Gastroesophageal sphincter (tissue), 4 donors: Measurements from ENCODE around the gene CHCHD6. TPM values are rescaled to one million over a fixed set of nuclear protein-coding genes. Genes with fewer than 3 reads are reported as not detected.

Experiments used
- ATAC-seq: fragments of 150-250 bp; one replicate; pipeline ENCODE4 v1.9.1; 2016; ENCODE audit warnings: mild to moderate bottlenecking, moderate library complexity
- H3K27ac ChIP-seq, 4 donors: fragments of 200-600 bp; sonication (generic) in 3 of 4; 1 replicate in 3 of 4; 2 replicates in 1 of 4; pipeline ENCODE4 v1.5.1; 2016 to 2019
- H3K27me3 ChIP-seq: fragments of 200-600 bp; sonication (generic); one replicate; pipeline ENCODE4 v1.5.1; 2019
- H3K36me3 ChIP-seq, 2 donors: fragments of 200-600 bp; sonication (generic); one replicate each; pipeline ENCODE4 v1.5.1; 2019; ENCODE audit warnings: control low read depth in 1 of 2
- H3K4me1 ChIP-seq, 3 donors: fragments of 200-600 bp; sonication (generic); 1 replicate in 2 of 3; 2 replicates in 1 of 3; pipeline ENCODE4 v1.5.1; 2016 to 2019; ENCODE audit warnings: control low read depth in 2 of 3
- H3K4me3 ChIP-seq, 2 donors: fragments of 200-600 bp; sonication (generic); one replicate each; pipeline ENCODE4 v1.5.1; 2019; ENCODE audit warnings: mild to moderate bottlenecking in 1 of 2, moderate library complexity in 1 of 2
- H3K9me3 ChIP-seq, 3 donors: fragments of 200-600 bp; sonication (generic); one replicate each; pipeline ENCODE4 v1.5.1; 2017 to 2019; ENCODE audit warnings: control low read depth in 2 of 3
- EP300 ChIP-seq: sonication (generic); formaldehyde crosslinking; IDR thresholded peaks from one replicate; pipeline ENCODE4 v1.6.1; 2017; ENCODE audit warnings: antibody characterized with exemption, mild to moderate bottlenecking
- POLR2A ChIP-seq, 2 donors: fragments of 450-650 bp; IDR thresholded peaks; one replicate each; pipeline ENCODE4 v1.6.1; 2017; ENCODE audit warnings: antibody characterized with exemption in 2 of 2, mild to moderate bottlenecking in 2 of 2, moderate library complexity in 1 of 2
- POLR2AphosphoS5 ChIP-seq: sonication (generic); formaldehyde crosslinking; IDR thresholded peaks from one replicate; pipeline ENCODE4 v1.6.1; 2017; ENCODE audit warnings: antibody characterized with exemption
- whole genome bisulfite sequencing, 2 donors: methylation state at CpG; one replicate each; pipeline ENCODE4 v1.1.5; 2018; ENCODE audit warnings: low coverage in 1 of 2; 5-methylcytosine and 5-hydroxymethylcytosine counted together
- total RNA-seq, 4 donors: library from RNA; depleted of rRNA; stranded (reverse); fragments of >200 nt; gene quantifications; one replicate each; pipeline ENCODE4 v1.1.0, GENCODE V29; 2016
- TF ChIP-seq, protein P1 (sequence below), 4 experiments: fragments of 200-600 bp in 2 of 4; fragments of 450-650 bp in 2 of 4; sonication (generic) in 1 of 4; IDR thresholded peaks; one replicate each; pipeline ENCODE4 v1.5.1; 2017 to 2019; ENCODE audit warnings: antibody characterized with exemption in 4 of 4, mild to moderate bottlenecking in 2 of 4, moderate library complexity in 2 of 4

The CHCHD6 gene
- total RNA-seq, 4 donors from 2014 or later, result 8.5 to 37.2 (median 15.2) TPM

DNA sequence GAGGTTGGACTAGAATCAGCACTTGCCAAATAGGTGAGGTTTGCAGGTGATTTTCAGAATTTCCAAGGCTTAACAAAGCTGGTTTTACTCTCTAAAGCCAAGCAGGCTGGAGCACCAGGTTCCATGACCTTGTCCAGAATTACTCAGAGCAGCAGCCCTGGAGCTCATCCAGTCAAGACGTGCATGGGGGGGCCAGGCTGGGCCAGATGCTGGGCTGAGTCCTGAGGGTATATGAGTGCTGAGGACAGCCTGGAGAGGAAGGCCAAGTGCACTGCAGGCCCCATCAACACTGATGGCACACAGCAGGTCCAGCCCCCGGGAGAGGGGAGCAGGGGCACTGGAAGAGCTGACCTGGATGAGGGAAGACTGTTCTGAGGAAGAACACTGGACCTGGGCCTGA, 46.1 kb upstream of the CHCHD6 start:
- Histone ChIP-seq H3K4me3 (no peak overlapping the region), H3K27ac (no peak overlapping the region), H3K9me3 (peaks cover 0 to 7% (median 0%) of the 10 kb centered on the region in 3 donors), H3K27me3 (peaks cover 52% of the 10 kb centered on the region), H3K36me3 (no peaks in the 10 kb centered on the region), H3K4me1 (peaks cover 0 to 16% (median 0%) of the 10 kb centered on the region in 3 donors)
- WGBS, 2 donors, result no CpG with 5 or more reads among the region's 2 CpGs
- TF ChIP-seq EP300 (no peak), POLR2A (IDR thresholded peaks at IDR 0.05) (no peak), POLR2AphosphoS5 (no peak)
- TF ChIP-seq, protein P1, sequence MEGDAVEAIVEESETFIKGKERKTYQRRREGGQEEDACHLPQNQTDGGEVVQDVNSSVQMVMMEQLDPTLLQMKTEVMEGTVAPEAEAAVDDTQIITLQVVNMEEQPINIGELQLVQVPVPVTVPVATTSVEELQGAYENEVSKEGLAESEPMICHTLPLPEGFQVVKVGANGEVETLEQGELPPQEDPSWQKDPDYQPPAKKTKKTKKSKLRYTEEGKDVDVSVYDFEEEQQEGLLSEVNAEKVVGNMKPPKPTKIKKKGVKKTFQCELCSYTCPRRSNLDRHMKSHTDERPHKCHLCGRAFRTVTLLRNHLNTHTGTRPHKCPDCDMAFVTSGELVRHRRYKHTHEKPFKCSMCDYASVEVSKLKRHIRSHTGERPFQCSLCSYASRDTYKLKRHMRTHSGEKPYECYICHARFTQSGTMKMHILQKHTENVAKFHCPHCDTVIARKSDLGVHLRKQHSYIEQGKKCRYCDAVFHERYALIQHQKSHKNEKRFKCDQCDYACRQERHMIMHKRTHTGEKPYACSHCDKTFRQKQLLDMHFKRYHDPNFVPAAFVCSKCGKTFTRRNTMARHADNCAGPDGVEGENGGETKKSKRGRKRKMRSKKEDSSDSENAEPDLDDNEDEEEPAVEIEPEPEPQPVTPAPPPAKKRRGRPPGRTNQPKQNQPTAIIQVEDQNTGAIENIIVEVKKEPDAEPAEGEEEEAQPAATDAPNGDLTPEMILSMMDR (IDR thresholded peaks at IDR 0.05), result no peak
- no peak for ATAC-seq

DNA sequence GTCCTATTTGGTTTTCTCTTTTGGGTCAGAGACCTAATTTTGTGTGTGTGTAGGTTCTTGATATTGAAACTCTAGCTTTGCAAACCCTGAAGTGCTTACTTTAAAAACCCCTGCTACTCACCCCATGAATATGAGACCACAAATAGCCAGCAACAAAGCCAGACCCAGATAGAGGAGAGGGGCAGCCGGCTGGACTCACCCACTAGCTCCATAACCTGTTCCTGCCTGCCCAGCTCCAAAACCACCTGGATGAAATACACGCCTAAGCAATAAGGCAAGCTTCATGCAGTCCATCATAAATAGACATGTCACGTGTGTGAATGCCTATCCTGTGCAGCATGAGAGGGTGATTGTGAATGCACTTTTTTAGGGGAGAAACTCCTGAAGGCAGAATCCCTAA, 45.5 kb upstream of the CHCHD6 start:
- peaks cover 59% of the 10 kb centered on the region for H3K27me3 ChIP-seq
- peaks cover 0 to 11% (median 0%) of the 10 kb centered on the region in 3 donors for H3K4me1 ChIP-seq
- no peaks in the 10 kb centered on the region for H3K36me3 ChIP-seq
- TF ChIP-seq EP300 (no peak), POLR2AphosphoS5 (no peak), POLR2A (IDR thresholded peaks at IDR 0.05) (no peak)
- TF ChIP-seq, protein P1 (IDR thresholded peaks at IDR 0.05), result no peak
- no peak overlapping the region for H3K27ac ChIP-seq
- ATAC-seq, result no peak
- no peak overlapping the region for H3K4me3 ChIP-seq
- 83% methylated on average over 2 of the region's 3 CpGs; no CpG with 5 or more reads in 1 of the 2 donors for WGBS, 2 donors
- H3K9me3 ChIP-seq, result peaks cover 0 to 7% (median 0%) of the 10 kb centered on the region in 3 donors

GRCh38 chr3:126659915-126660886, 43.8 kb upstream of the CHCHD6 start:
- Histone ChIP-seq H3K9me3 (peaks cover 0 to 7% (median 0%) of the 10 kb centered on the region in 3 donors), H3K27me3 (peaks cover 67% of the 10 kb centered on the region), H3K4me3 (no peak overlapping the region), H3K4me1 (peaks cover 0 to 3% (median 0%) of the 10 kb centered on the region in 3 donors), H3K27ac (no peak overlapping the region), H3K36me3 (no peaks in the 10 kb centered on the region)
- TF ChIP-seq EP300, result no peak
- TF ChIP-seq, protein P1 (IDR thresholded peaks at IDR 0.05), result no peak
- ATAC-seq, result no peak
- 25 to 44% methylated on average over 11 to 12 of the region's 19 CpGs for WGBS, 2 donors

DNA sequence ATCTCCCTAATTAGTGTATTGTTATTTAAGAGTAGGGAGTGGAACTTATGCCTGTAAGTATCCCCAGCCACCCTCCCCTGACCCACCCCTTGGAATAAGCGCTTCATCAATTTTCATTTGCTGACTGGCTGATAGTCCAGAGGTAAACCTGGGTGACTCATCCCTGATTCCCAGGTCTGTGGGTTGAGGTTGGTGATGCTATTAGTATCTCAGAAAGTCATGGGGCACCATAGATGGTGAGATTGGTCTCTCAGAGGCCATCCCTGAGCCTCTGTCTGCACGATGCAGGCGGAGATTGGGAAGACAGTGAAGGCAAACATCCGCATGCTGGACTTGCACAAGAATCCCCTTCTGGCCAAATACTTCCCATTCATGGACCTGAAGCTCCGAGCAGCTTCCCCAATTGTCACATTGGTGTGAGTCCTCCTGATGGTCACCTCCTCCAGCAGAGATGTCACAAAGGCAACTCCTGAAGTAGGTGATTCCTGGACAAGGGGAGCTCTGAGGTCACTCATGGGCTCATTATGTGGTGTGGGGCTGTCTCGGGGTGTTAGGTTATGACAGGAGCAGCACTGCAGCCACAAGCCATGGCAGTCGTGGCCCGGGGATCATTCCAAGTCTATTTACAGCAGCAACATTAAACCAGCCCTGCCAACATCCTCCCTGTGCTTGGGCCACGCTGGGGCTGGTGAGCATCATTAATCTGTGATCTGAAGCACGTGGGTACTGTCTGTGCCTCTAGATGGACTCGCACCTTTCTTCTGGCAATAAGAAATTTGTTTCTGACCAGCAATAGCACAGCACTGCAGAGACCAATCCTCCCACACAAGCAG, 42.3 kb upstream of the CHCHD6 start:
- H3K36me3 ChIP-seq, result no peaks in the 10 kb centered on the region
- WGBS, 2 donors, result 60% methylated on average over 4 of the region's 11 CpGs; no CpG with 5 or more reads in 1 of the 2 donors
- H3K27ac ChIP-seq, result no peak overlapping the region
- no peak for TF ChIP-seq POLR2AphosphoS5
- no peak for TF ChIP-seq POLR2A (IDR thresholded peaks at IDR 0.05)
- TF ChIP-seq, protein P1 (IDR thresholded peaks at IDR 0.05), result no peak
- TF ChIP-seq EP300, result no peak
- H3K27me3 ChIP-seq, result peaks cover 76% of the 10 kb centered on the region
- no peak overlapping the region for H3K4me3 ChIP-seq
- H3K4me1 ChIP-seq, result no peaks in the 10 kb centered on the region
- ATAC-seq, result no peak
- H3K9me3 ChIP-seq, result peaks cover 0 to 7% (median 0%) of the 10 kb centered on the region in 3 donors
